Measurements from ENCODE around the gene CLDN10.
"Not testable (repeated sequence)": the region's sequence is repeated elsewhere in the genome, so short reads cannot be mapped to it uniquely, and the experiment has no call there.

The CLDN10 gene, protein sequence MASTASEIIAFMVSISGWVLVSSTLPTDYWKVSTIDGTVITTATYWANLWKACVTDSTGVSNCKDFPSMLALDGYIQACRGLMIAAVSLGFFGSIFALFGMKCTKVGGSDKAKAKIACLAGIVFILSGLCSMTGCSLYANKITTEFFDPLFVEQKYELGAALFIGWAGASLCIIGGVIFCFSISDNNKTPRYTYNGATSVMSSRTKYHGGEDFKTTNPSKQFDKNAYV

DNA sequence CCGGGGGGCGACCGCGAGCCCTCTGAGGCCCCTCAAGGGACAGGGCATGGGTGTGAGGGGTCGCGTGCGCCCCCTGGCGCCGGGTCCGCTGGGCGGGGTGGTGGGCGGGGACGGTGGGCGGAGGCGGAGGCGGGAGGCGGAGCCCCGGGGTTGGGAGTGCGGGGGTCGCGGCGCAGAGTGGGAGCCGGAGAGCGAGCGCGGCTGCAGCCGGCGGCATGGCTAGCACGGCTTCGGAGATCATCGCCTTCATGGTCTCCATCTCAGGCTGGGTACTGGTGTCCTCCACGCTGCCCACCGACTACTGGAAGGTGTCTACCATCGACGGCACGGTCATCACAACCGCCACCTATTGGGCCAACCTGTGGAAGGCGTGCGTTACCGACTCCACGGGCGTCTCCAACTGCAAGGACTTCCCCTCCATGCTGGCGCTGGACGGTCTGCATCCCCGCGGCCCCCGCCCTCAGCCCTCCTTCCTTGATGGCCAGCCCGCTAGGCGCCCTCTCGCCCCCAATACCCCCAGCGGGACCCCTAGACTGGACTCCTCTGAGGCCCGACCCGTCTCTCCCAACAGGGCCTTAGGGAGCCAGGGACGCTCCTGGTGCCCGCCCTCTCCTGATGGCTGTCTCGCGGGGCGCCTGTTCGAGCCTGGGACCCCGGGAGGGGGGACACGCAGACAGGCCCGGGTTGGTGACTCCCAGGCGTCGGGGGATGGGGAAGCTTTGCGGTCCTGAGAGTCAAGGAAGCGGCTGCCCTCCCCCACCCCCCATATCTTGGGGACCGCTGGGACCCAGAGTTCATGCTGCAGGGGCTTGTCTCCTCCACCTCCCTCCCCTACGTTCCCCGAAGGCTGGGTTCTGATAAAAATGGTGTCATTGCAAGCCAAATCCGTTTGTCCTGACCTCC lies at the start of gene CLDN10:
Gene CLDN10 (plus strand): TSS at position 182 of the 903 bp plus-strand sequence. CDS start 34 bp downstream, at position 216.
- no peak for DNase-seq (ENCODE audit: low read depth in 3 of 3, low spot score in 1 of 3)

DNA sequence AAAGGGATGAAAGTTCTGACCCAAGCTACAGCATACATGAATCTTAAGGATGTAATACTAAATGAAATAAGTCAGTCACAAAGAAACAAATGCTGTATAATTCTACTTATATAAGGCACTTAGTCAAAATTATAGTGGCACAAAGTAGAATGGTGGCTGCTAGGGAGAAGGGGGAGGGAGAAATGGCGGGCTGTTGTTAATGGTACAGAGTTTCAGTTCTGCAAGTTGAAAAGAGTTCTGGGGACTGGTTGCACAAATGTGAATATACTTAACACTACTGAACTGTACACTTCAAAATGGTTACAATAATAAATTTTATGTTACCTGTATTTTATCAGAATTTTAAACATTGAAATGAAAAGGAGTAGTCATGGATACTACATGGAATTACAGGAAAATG lies 48.9 kb upstream of the CLDN10 start:
- DNase-seq (ENCODE audit: low read depth in 3 of 3, low spot score in 1 of 3): no peak

DNA sequence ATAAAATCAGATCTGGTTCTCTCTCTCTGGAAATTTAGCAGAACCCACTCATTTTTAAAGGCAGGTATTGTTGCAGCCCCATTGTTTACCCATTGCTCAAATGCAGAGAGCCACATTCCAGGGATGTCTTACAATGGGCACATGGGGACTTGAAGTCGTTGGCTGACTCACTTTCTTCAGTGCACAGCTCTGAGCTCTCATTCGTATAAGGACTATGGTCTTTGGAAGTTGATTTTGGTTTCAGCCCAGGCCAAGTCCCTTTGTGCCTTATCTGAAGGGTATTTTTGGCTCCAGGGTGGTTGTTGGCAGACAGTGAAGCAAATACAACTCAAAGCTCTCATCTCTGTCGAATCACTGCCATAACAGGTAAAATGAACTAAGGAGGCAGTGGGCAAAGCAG lies 47.3 kb upstream of the CLDN10 start:
- no peak for DNase-seq (ENCODE audit: low read depth in 3 of 3, low spot score in 1 of 3)

DNA sequence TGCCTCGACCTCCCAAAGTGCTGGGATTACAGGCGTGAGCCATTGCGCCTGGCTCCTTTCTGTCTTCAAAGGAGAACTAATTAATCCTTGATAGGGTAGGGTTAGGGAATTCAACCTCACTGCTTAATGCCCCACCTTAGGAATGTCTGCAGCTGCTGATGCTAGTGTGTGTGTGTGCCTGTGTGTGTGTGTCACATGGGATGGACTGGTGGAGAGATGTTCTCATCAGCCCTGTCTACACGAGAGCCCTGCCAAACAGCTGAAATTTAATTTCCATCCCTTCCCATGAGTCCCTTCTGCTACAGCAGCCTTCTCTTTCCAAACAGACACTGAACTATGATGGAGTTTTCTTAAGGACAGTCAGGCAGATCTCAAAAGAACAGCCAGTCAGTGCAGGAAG lies 46.5 kb upstream of the CLDN10 start:
- no peak for DNase-seq (ENCODE audit: low read depth in 3 of 3, low spot score in 1 of 3)

DNA sequence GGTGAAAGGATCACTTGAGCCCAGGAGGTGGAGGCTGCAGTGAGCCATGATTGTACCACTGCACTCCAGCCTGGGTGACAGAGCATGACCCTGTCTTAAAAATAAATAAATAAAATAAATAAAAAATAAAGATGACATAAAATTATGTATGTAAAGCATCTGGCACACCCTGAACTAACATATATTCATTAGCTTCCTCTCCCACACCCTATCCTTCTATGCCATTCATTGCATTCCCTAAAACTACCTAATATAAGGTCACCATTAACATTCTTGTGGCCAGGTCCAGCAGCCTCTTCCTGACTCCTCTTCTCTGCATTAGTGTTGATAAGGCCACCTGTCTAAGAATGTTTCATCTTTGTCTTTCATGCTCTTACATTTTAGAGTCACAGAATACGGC lies 44.5 kb upstream of the CLDN10 start:
- DNase-seq (ENCODE audit: low read depth in 3 of 3, low spot score in 1 of 3): no peak

DNA sequence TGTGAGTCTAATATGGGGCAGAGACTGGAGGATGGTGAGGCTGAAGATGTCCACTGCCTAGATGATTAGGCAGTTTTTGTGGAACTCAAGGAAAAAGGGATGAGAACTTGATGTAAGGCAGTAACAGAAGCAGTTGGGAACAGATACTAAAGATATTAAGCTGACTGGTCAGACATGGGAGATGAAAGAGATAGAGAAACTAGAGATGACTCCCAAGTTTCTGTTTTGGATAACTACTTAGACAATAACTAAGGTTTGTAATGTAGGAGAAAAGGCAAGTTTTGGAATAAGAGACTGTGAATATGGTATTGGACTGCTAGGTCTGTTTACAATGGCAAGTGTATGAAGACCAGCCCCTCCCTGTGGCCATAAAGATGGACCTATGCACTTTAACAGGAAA lies 43.5 kb upstream of the CLDN10 start:
- no peak for DNase-seq (ENCODE audit: low read depth in 3 of 3, low spot score in 1 of 3)

DNA sequence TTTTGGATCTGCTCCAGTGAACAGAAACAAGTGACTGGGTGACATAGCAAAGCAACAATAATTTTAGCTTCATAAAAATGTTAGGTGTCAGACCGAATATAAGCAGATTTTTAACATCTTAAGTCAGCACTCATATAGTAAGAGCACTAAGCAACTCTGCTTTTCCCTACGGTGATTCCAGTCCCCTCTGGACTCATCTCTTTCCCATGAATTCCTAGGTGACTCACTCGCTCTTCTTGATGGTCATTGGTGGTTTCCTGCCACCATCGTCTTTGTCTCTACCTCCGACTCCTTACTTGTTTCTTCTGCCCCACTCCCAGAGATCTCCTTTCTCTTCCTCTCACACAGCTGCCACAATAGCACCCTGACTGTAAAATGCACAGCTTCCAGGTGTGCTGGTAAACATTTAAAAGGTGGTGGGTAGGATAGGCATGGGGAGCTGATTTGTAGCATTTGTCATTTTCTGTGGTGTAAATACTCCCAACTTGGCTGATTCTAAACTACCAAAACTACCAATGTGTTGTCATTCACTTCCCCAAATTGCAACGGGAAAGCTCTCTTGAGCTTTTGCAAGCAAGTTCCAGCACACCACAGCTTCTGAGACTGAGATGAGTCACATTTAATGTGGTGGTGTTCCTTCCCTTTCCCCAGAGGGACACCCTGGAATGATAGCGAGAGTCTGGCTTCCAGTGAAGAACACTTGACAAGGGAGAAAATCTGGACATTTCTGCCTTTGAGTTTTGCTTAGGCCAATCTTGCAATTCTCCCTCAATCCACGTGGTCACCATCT lies 42.8 kb upstream of the CLDN10 start:
- DNase-seq (ENCODE audit: low read depth in 3 of 3, low spot score in 1 of 3): no peak

DNA sequence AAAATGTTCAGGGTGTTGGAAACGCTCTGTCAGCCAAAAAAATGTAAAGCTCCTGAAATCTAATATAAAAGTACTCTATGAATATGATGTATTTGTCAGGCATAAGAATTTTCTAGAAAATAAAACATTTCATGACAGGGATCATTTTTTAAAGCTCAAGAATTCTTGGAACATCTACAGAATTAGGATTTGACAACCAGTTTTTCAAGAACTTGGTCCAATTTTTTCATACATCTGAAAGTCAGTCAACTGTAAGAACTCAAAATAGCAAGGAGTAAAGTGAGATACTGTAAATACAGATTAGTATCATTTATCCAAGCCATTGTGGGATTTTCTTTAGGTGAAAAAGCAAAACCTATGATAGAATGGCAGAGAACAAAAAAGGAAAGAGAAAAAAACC lies 41.6 kb upstream of the CLDN10 start:
- DNase-seq (ENCODE audit: low read depth in 3 of 3, low spot score in 1 of 3): no peak

DNA sequence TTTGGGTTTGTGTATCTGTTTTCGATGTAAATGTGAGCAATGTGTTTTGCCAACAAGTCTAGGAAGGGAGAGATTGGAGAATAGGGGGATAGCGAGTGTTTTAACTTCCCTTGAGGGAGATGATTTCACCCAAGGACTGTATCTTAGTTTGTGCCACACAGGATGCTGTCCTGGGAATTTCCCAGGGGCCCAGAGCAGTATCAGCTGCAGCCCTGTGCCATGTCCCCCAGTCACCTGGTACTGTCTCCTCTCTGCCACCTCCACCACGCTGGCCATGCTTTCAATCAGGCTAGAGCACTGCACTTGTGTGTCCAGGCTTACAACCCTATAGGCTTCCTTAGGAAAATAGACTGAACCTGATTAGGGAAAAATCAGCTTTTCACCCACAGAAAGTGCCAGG lies 40.1 kb upstream of the CLDN10 start:
- DNase-seq (ENCODE audit: low read depth in 3 of 3, low spot score in 1 of 3): no peak

DNA sequence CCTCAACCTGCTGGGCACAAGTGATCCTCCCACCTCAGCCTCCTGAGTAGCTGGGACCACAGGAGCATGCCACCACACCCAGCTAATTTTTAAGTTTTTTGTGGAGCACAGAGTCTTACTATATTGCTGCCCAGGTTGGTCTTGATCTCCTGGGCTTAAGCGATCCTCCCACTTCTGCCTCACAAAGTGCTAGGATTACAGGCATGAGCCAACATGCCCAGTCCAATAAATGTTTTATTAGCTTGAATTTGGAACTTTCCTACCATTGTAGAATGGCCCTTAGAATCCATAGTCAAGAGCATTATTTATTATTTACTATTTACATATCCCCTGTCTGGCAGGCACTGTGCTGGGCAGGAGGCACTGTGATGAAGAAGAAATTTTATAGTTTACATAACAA lies 39.6 kb upstream of the CLDN10 start:
- DNase-seq (ENCODE audit: low read depth in 3 of 3, low spot score in 1 of 3): no peak

DNA sequence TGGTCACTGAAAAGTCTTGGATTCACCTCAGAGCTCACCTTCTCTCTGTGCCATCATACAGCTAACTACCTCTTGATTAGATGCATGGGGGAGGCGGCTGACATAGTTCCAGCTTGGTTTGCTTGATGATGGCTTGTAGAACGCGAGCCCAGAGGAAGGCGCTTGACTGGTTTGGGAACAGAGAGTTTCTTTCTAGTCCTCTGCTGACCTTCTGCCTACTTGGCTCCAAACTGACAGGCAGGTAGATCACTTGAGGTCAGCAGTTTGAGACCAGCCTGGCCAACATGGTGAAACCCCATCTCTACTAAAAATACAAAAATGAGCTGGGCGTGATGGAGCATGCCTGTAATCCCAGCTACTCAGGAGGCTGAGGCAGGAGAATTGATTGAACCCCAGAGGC lies 36.9 kb upstream of the CLDN10 start:
- not testable (repeated sequence) for DNase-seq (ENCODE audit: low read depth in 3 of 3, low spot score in 1 of 3)

DNA sequence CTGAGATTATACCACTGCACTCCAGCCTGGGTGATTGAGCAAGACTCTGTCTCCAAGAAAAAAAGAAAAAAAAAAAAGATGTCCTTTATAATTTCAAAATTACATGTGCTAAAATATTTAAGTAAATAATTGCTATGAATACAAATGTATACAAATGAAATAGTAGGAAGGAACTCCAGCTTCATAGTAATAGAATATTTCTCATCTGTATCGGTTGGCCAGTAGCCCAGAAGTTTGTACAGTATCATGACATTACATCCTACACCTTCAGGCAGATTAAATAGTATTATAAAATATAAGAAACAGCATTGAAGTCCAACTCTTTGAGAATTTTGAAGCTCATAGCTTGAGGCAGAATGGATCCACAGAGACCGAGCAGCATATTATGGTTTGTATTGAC lies 36.5 kb upstream of the CLDN10 start:
- DNase-seq (ENCODE audit: low read depth in 3 of 3, low spot score in 1 of 3): no peak

DNA sequence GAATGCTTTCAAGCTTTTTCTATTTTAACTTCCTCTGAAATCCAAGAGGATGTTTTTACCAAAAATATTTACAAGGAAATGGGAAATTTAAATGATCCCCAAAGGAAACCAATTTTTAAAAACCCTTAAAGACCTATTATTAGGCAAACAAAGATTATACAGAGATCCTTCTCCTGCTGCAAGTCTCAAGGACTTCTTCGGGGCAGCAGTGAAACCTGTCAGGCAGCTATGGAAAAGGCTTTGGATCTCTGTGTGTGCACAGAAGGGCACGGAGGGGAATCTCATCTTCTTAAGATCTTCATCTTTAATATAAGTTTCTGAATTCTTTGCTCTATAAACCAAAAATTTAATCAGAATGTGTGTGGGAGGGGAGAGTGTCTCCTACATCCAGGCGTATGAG lies 36.0 kb upstream of the CLDN10 start:
- DNase-seq (ENCODE audit: low read depth in 3 of 3, low spot score in 1 of 3): no peak

DNA sequence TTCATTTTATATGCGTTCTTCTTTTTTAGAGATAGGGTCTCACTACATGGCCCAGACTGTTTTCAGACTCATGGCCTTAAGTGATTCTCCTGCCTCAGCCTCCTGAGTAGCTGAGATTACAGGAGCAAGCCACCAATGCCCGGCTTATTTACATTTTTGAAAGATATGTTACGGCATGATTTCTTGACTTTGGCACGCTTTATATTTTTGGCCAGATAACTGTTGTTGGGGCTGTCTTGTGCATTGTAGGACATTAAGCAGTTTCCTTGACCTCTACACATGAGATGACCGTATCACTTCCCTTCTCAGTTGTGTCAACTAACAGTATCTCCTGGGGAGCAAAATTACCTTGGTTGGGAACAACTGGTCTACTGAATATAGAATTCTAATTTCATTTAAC lies 28.9 kb upstream of the CLDN10 start:
- DNase-seq (ENCODE audit: low read depth in 3 of 3, low spot score in 1 of 3): no peak

DNA sequence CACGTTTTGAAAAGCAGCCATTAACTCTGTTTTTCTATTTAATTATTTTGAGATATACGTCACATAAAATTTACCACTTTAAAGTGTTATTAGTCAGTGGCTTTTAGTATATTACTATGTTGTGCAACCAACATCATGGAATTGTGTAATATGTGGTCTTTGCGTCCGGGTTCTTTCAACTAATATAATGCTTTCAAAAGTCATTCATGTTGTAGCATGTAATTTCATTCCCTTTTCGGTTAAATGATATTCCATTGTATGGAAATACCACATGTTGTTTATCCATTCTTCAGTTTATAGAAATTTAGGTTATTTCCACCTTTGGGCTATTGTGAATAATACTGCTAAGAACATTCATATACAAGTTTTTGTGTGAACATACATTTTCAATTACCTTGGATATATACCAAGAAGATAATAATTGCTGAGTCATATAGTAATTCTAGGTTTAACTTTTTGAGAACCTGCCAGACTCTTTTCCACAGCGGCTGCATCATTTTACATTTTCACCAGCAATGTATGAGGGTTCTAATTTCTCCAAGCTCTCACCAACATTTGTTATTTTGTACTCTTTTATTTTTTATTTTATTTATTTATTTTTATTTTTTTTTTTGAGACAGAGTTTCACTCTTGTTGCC lies 28.1 kb upstream of the CLDN10 start:
- no peak for DNase-seq (ENCODE audit: low read depth in 3 of 3, low spot score in 1 of 3)

DNA sequence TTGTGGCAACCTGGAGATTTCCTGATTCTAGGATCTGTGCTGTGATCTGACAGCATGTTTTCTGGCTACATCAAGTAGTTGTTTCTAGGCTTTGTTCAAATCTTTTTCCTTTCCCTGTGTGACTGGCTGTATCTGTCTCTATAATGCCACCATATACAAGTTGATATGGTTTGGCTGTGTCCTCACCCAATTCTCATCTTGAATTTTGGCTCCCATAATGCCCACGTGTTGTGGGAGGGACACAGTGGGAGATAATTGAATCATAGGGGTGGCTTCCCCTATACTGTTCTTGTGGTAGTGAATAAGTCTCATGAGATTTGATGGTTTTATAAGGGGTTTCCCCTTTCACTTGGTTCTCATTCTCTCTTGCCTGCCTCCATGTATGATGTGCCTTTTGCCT lies 24.6 kb upstream of the CLDN10 start:
- DNase-seq (ENCODE audit: low read depth in 3 of 3, low spot score in 1 of 3): no peak

DNA sequence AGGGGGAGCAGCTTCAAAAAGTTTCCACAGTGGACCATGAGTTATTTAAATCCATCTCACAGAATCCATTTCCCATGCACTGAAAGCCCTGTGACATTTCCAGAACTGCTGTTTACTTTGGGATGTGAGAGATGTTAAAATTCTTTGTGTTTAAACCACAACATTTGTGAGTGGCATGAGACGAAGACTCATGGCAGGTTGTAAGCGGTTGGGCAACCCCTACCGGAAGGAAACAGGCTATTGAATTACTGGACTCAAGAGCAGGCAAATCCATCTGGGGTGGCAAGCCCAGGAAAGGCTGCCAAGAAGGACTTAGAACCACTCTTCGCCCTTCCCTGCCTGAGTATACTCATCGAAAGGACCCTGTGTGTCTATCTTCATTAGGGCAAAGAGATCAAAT lies 22.3 kb upstream of the CLDN10 start:
- no peak for DNase-seq (ENCODE audit: low read depth in 3 of 3, low spot score in 1 of 3)

DNA sequence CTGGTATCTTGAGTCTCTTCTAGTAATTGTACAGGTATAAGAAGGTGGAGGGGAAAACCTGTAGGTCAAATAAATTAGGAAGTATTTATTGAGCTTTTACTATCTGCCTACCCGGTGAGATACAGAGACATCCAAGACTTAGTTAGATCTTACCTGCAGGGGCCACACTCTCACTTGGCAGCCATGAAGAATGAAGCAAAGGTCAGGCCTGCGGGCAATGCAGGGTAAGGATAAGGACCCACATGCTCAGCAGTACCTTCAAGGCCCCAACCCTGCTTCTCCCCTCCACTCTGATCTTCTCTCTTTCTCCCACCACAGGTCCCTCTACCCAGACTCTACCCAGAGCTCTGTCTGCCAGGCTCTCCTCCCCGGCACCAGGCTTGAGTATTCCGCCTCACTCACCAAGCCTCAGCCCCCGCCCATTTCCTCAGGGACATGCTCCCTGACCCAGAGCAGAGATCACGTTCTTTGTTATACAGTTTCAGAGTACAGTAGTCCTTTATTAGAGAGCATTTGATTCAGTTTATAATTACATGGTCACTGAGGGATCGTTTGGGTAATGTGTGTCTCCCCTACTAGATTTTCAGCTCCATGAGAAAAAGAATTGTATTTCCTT lies 18.9 kb upstream of the CLDN10 start:
- no peak for DNase-seq (ENCODE audit: low read depth in 3 of 3, low spot score in 1 of 3)

DNA sequence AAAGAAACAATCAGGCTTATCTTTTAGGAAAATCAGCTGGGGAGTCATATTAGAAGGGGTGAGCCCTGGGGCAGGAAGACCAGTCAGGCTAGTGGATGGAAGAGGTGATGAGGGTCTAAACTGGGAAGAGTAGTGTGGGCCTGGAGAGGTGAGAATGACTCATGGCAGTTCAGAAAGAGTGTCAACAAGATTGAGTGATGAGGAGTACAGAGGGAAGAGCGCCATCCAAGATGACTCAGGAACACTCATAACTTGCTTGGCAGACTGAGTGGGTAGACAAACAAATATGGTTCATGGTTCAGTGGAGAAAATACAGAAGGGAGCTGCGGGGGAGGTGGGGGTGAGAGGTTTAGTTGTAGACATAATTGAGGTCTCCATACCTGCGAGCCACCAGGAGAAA lies 17.3 kb upstream of the CLDN10 start:
- no peak for DNase-seq (ENCODE audit: low read depth in 3 of 3, low spot score in 1 of 3)

DNA sequence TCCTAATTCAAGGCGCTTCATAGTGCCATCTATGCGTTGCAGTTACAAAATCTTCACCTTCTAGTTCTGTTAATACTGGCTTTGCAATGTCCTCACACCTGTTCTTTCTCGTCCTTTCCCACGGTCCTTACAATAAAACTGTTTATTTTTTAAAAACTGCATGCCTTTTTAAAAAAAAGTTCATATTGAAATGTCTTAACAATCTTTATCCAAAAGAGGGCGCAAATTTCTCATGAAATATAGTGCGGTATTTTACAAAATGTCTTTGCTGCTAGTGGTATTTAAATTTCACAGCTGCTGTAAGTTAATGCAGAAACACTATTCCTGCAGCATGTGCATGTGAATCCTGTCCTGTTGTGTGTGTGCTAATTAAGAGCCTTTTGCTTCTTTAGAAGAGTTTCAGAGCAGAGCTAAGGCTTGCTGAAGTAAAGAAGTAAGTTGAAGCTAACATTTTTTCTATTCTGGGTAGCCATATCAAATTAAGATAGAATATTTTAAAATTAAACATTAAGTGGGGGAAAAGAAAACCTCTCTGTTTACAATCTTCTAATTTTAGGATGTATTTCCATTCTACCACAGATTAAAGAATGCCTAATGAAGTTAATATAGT lies 15.8 kb upstream of the CLDN10 start:
- DNase-seq (ENCODE audit: low read depth in 3 of 3, low spot score in 1 of 3): no peak

DNA sequence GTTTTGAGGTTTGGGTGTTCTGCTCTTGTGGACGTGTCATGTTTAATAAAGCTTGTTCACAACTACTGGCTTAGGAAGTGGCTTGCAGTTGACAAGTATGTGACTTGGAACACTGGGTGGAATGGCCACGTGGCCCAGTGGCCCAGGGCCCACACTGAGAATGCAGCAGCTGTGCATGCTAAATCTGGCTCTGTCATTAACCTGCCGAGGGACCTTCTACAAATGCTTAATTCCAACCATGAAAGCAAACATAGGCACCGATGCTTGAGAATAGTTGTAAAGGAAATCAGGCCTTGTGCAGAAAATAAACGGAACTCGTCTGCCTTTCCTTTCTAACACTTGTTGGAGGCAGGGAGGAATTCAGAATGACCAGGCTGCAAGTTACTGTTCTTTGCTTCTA lies 11.6 kb upstream of the CLDN10 start:
- DNase-seq (ENCODE audit: low read depth in 3 of 3, low spot score in 1 of 3): no peak

Data from stimulated activated CD4-positive, alpha-beta T cell treated with anti-CD3 and anti-CD28 coated beads, TNF-alpha, amount 100 ng/mL, for 1 hour (primary cell).